NB4 (cell line): ENCODE measurements around the gene SPINT2.

Source experiments
- MYC ChIP-seq: IDR thresholded peaks from 2 replicates; pipeline ENCODE4 v1.6.1; 2011; ENCODE audit warnings: low read depth, low read length
- POLR2A ChIP-seq: IDR thresholded peaks from 2 replicates; pipeline ENCODE4 v1.6.1; 2011; ENCODE audit warnings: mild to moderate bottlenecking; ENCODE audit not compliant: insufficient read length; ENCODE audit errors: extremely low read depth
- TF ChIP-seq, protein P1 (sequence below): IDR thresholded peaks from one replicate; pipeline ENCODE4 v1.5.1; 2012; ENCODE audit warnings: low read depth, low read length

DNA sequence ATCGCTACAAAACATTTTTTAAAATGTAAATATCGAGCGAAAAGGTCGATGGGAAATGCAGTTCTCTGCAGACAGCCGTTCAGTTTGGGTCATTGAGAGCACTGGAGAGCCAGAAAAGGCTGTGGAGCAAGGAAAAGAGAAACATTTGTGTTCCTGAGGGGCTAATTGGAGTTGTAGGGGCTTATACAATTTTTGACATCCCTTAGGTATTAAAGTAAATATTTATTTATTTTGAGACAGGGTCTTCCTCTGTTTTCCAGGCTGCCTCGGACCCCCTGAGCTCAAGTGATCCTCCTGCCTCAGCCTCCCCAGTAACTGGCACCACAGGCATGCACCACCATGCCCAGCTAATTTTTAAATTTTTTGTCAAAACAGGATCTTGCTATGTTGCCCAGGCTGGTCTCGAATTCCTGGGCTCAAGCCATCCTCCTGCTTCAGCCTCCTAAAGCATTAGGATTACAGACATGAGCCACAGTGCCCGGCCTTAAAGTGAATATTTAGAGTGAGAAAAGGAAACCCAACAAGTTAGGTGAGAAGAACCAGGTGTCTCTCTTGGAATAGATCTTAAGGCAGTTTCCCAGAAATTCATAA, 52.2 kb downstream of the SPINT2 start:
- TF ChIP-seq MYC (no peak), POLR2A (no peak)
- TF ChIP-seq, protein P1, sequence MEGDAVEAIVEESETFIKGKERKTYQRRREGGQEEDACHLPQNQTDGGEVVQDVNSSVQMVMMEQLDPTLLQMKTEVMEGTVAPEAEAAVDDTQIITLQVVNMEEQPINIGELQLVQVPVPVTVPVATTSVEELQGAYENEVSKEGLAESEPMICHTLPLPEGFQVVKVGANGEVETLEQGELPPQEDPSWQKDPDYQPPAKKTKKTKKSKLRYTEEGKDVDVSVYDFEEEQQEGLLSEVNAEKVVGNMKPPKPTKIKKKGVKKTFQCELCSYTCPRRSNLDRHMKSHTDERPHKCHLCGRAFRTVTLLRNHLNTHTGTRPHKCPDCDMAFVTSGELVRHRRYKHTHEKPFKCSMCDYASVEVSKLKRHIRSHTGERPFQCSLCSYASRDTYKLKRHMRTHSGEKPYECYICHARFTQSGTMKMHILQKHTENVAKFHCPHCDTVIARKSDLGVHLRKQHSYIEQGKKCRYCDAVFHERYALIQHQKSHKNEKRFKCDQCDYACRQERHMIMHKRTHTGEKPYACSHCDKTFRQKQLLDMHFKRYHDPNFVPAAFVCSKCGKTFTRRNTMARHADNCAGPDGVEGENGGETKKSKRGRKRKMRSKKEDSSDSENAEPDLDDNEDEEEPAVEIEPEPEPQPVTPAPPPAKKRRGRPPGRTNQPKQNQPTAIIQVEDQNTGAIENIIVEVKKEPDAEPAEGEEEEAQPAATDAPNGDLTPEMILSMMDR, result no peak
